Glutamatergic neuron (in vitro differentiated cells): ENCODE data around the gene FGL2. TPM values are rescaled to one million over a fixed set of nuclear protein-coding genes. Genes with fewer than 3 reads are reported as not detected.

Experiments
- DNase-seq: peaks from one replicate; pipeline ENCODE4 v3.0.0; 2022
- H3K27ac Mint-ChIP-seq: one replicate; pipeline ENCODE4 v1.8.0; 2020; ENCODE audit warnings: mild to moderate bottlenecking, mixed read lengths, inconsistent platforms; ENCODE audit not compliant: unreplicated experiment
- H3K27me3 Mint-ChIP-seq: one replicate; pipeline ENCODE4 v1.8.0; 2020; ENCODE audit warnings: mild to moderate bottlenecking, moderate library complexity, mixed read lengths, inconsistent platforms; ENCODE audit not compliant: unreplicated experiment
- H3K36me3 Mint-ChIP-seq: one replicate; pipeline ENCODE4 v1.8.0; 2020; ENCODE audit warnings: mild to moderate bottlenecking, mixed read lengths, inconsistent platforms; ENCODE audit not compliant: unreplicated experiment
- H3K4me1 Mint-ChIP-seq: one replicate; pipeline ENCODE4 v1.8.0; 2020; ENCODE audit warnings: mild to moderate bottlenecking, low read depth, mixed read lengths, inconsistent platforms; ENCODE audit not compliant: unreplicated experiment
- H3K4me3 Mint-ChIP-seq: one replicate; pipeline ENCODE4 v1.8.0; 2020; ENCODE audit warnings: mild to moderate bottlenecking, mixed read lengths, inconsistent platforms; ENCODE audit not compliant: unreplicated experiment
- H3K9me3 Mint-ChIP-seq: one replicate; pipeline ENCODE4 v1.8.0; 2020; ENCODE audit warnings: mild to moderate bottlenecking, moderate library complexity, mixed read lengths, inconsistent platforms; ENCODE audit not compliant: unreplicated experiment
- long read RNA-seq: library from polyadenylated mRNA; unstranded; transcript quantifications from one replicate; pipeline ENCODE4 v2.0.0, GENCODE V29; 2020; ENCODE audit not compliant: unreplicated experiment
- total RNA-seq: library from RNA; stranded (reverse); fragmentation: NEBNext Ultra II Directional; extraction: Animal tissue kit (Norgen Biotek cat#: 25700); gene quantifications from one replicate; pipeline ENCODE4 v1.2.1, GENCODE V29; 2021; ENCODE audit not compliant: unreplicated experiment
- TF ChIP-seq, protein P1 (sequence below): fragments of 200-600 bp; sonication (generic); IDR thresholded peaks from one replicate; pipeline ENCODE4 v1.5.0; 2021; ENCODE audit not compliant: partially characterized antibody, unreplicated experiment

Gene FGL2
- not detected for total RNA-seq
- long read RNA-seq, result 0 reads

DNA sequence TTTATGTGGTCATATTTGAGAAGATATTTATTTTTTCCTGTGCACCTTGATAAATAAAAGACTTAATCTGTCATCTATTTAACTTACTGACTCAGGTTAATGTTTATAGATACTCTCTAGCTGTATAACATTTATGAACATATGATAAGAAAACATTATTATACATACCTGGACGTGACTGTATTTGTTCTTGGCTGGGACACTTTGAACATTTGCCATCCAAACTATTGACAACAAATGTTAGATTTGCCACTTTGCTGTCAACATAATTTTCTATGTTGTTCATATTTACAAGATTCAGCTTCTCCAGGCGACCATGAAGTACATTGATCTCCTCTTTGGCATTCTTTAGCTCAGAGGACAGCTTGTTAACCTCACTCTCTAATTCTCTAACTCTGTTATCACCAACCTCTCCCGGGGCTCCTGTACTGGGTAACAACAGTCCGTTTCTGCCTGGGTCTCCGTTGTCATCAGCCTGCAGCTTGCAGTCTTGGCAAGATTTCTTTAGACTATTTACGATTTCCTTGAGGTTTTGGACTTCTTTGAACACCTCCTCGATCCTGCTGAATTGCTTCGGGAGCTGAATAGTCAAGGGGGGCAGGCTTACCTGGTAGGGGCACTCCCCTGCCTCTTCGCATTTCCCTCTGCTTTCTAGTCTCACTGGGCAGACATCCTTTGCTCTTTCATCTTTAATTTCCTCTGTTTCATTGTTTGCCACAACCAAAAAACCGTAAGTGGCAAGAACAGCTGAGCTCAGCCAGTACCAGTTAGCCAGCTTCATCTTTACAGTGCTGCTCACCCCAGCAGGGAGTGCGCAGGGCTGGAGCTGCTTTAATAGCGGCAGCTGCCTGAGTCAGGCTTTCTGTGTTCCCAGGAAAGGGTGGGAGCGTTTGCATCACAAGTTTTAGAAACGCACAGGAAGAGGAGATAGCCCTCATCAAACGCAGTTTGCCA, at the start of gene FGL2:
Gene FGL2, minus strand, starts transcription at position 807 of the 954 bp plus-strand sequence. Its CDS starts 26 bp downstream, at position 781.
- Mint-ChIP-seq H3K4me3 (peak within 1 kb of the TSS; percentile 11), H3K9me3 (no peaks in the 10 kb centered on the region), H3K4me1 (peaks cover 5% of the 10 kb centered on the region), H3K27me3 (peaks cover 4% of the 10 kb centered on the region), H3K36me3 (no peaks in the 10 kb centered on the region), H3K27ac (no peak within 1 kb of the TSS)
- TF ChIP-seq, protein P1, sequence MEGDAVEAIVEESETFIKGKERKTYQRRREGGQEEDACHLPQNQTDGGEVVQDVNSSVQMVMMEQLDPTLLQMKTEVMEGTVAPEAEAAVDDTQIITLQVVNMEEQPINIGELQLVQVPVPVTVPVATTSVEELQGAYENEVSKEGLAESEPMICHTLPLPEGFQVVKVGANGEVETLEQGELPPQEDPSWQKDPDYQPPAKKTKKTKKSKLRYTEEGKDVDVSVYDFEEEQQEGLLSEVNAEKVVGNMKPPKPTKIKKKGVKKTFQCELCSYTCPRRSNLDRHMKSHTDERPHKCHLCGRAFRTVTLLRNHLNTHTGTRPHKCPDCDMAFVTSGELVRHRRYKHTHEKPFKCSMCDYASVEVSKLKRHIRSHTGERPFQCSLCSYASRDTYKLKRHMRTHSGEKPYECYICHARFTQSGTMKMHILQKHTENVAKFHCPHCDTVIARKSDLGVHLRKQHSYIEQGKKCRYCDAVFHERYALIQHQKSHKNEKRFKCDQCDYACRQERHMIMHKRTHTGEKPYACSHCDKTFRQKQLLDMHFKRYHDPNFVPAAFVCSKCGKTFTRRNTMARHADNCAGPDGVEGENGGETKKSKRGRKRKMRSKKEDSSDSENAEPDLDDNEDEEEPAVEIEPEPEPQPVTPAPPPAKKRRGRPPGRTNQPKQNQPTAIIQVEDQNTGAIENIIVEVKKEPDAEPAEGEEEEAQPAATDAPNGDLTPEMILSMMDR, result no peak
- DNase-seq, result peak; percentile 41

GRCh38 chr7:77248154-77248553, 48.5 kb upstream of the FGL2 start:
- no peak overlapping the region for H3K27ac Mint-ChIP-seq
- TF ChIP-seq, protein P1, result no peak
- H3K4me3 Mint-ChIP-seq, result no peak overlapping the region
- DNase-seq, result no peak
- no peaks in the 10 kb centered on the region for H3K9me3 Mint-ChIP-seq
- H3K27me3 Mint-ChIP-seq, result no peaks in the 10 kb centered on the region
- no peaks in the 10 kb centered on the region for H3K4me1 Mint-ChIP-seq
- H3K36me3 Mint-ChIP-seq, result no peaks in the 10 kb centered on the region

- Mint-ChIP-seq H3K4me1 (no peaks in the 10 kb centered on the region), H3K27me3 (no peaks in the 10 kb centered on the region), H3K27ac (no peak overlapping the region), H3K9me3 (no peaks in the 10 kb centered on the region), H3K36me3 (no peaks in the 10 kb centered on the region), H3K4me3 (no peak overlapping the region)
- peak; percentile 88 for DNase-seq
- TF ChIP-seq, protein P1, result peak; percentile 91
Observed at GRCh38 chr7:77247206-77247850, 47.7 kb upstream of the FGL2 start.

DNA sequence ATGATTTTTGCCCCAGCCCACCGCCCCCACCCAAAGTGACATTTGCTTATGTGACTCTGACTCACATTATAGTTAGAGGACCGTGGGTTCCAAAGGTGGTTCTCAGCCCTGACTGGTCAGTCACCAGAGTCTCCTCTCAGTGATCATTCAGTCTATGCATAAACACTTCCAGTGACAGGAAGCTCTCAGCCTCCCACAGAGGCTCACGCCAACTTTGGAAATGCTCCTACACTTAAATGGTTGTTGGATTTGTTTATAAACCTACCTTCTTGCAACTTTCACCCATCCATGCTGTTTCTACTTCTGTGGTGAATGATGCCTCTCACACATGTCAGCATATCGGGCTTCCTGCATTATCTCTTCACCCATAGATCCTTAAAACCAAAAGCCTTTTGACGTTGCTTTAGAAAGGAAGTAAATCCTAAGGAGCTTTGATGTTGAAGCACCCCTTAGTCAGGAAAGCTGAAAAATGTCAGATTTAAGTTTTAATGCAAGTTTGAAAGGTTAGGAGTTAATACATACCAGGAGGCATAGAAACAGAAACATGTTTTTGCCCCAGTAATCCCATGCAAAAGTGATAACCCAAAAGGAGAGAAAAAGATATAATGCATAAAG, 46.5 kb upstream of the FGL2 start:
- TF ChIP-seq, protein P1, result no peak
- no peaks in the 10 kb centered on the region for H3K27me3 Mint-ChIP-seq
- no peaks in the 10 kb centered on the region for H3K9me3 Mint-ChIP-seq
- H3K4me3 Mint-ChIP-seq, result no peak overlapping the region
- no peak for DNase-seq
- no peaks in the 10 kb centered on the region for H3K36me3 Mint-ChIP-seq
- H3K4me1 Mint-ChIP-seq, result no peaks in the 10 kb centered on the region
- no peak overlapping the region for H3K27ac Mint-ChIP-seq
